ENCODE data around the gene COL8A1.

DNA sequence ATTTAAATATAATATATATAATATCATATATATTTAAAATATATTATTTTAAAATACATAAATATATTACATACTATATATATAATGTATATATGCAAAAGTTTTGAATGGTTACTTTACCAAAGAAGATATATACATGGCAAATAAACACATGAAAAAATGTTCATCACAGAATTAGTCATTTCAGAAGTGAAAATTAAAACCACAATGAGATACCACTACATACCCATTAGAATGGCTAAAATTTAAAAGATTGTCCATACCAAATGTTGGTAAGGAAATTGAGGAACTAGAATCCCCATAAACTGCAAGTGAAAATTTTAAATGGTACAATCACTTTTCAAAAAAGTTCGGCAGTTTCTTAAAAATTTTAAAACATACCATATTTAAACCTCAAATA lies 23.6 kb upstream of the COL8A1 start:
- TF ChIP-seq SP1 (IDR thresholded peaks at IDR 0.05), result no peak
- no peak for TF ChIP-seq TARDBP (IDR thresholded peaks at IDR 0.05)
- TF ChIP-seq BHLHE40 (IDR thresholded peaks at IDR 0.05; ENCODE audit: borderline replicate concordance), result no peak
- TF ChIP-seq NFRKB (IDR thresholded peaks at IDR 0.05), result no peak
- no peak for TF ChIP-seq SUZ12 (IDR thresholded peaks at IDR 0.05)
- no peak for TF ChIP-seq FOXA1 (IDR thresholded peaks at IDR 0.05)
- no peak for TF ChIP-seq ZNF384 (IDR thresholded peaks at IDR 0.05)
